Caki2 (cell line): ENCODE data around the gene ISM1. TPM values are rescaled to one million over a fixed set of nuclear protein-coding genes. Genes with fewer than 3 reads are reported as not detected.

Source experiments
- total RNA-seq: library from RNA; depleted of rRNA; stranded (reverse); fragments of >200 nt; shearing (Covaris generic); gene quantifications from 2 replicates; pipeline ENCODE4 v1.2.3, GENCODE V29; 2014; ENCODE audit warnings: low replicate concordance; rRNA removed

Gene ISM1
- total RNA-seq, 1 experiment from 2014 or later: 7.7 TPM

Other genes starting within 250 kb of the ISM1 start
- 8.3 and 8.5 TPM in 2 replicates for gene SPTLC3, start 212.3 kb upstream of the ISM1 start, total RNA-seq